Natural killer cell treated with Interleukin-12 subunit alpha and Interleukin-12 subunit beta and Interleukin-15 and Interleukin-18, amount 100 ng/mL, for 72 hours (primary cell): ENCODE results near the gene PRIM2. TPM values are rescaled to one million over a fixed set of nuclear protein-coding genes. Genes with fewer than 3 reads are reported as not detected.
"Not testable (repeated sequence)": the region's sequence is repeated elsewhere in the genome, so short reads cannot be mapped to it uniquely, and the experiment has no call there.

ENCODE experiments used
- ATAC-seq, 2 donors: fragments of 150-1000 bp; cut with Tn5 transposase in 1 of 2; sonication (Bioruptor Pico), chemical (Tn5 transposase) in 1 of 2; 2 replicates each; pipeline ENCODE4 v1.10.0; 2021
- DNase-seq: peaks from one replicate; pipeline ENCODE4 v3.0.0; 2022; ENCODE audit warnings: low spot score
- H3K27ac Mint-ChIP-seq, 2 donors: 1 replicate in 1 of 2; 2 replicates in 1 of 2; pipeline ENCODE4 v1.8.0; 2022; ENCODE audit warnings: mixed read lengths in 2 of 2, mild to moderate bottlenecking in 1 of 2, moderate library complexity in 1 of 2
- H3K27me3 Mint-ChIP-seq, 2 donors: 1 replicate in 1 of 2; 2 replicates in 1 of 2; pipeline ENCODE4 v1.8.0; 2022; ENCODE audit warnings: mixed read lengths in 2 of 2
- H3K36me3 Mint-ChIP-seq: one replicate; pipeline ENCODE4 v1.8.0; 2022; ENCODE audit warnings: mixed read lengths
- H3K4me1 Mint-ChIP-seq, 2 donors: 1 replicate in 1 of 2; 2 replicates in 1 of 2; pipeline ENCODE4 v1.8.0; 2022; ENCODE audit warnings: low read depth in 2 of 2, mixed read lengths in 2 of 2, mild to moderate bottlenecking in 1 of 2
- H3K4me3 Mint-ChIP-seq: one replicate; pipeline ENCODE4 v1.8.0; 2022; ENCODE audit warnings: mixed read lengths
- H3K9me3 Mint-ChIP-seq: 2 replicates; pipeline ENCODE4 v1.8.0; 2022; ENCODE audit warnings: mixed read lengths
- total RNA-seq, 2 donors: library from RNA; stranded (reverse); gene quantifications; one replicate each; pipeline ENCODE4 v1.2.3, GENCODE V29; 2022

PRIM2 gene, protein sequence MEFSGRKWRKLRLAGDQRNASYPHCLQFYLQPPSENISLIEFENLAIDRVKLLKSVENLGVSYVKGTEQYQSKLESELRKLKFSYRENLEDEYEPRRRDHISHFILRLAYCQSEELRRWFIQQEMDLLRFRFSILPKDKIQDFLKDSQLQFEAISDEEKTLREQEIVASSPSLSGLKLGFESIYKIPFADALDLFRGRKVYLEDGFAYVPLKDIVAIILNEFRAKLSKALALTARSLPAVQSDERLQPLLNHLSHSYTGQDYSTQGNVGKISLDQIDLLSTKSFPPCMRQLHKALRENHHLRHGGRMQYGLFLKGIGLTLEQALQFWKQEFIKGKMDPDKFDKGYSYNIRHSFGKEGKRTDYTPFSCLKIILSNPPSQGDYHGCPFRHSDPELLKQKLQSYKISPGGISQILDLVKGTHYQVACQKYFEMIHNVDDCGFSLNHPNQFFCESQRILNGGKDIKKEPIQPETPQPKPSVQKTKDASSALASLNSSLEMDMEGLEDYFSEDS
- total RNA-seq: 10 to 100 TPM; 29.1 to 57.3 TPM

GRCh38 chr6:57317060-57317943 is at the start of gene PRIM2:
TSS of gene PRIM2 (plus strand) at chr6:57317630. CDS start at chr6:57318446, 816 bp downstream.
- Mint-ChIP-seq H3K27ac (peak within 1 kb of the TSS; percentile 72 to 95), H3K4me1 (peaks cover 25 to 41% of the 10 kb centered on the region in 2 donors), H3K9me3 (no peaks in the 10 kb centered on the region), H3K27me3 (peaks cover 9% of the 10 kb centered on the region in 2 donors), H3K4me3 (peak within 1 kb of the TSS; percentile 92), H3K36me3 (peaks cover 38% of the 10 kb centered on the region)
- ATAC-seq (peak; percentile 95 to 97), DNase-seq (peak; percentile 91)

DNA sequence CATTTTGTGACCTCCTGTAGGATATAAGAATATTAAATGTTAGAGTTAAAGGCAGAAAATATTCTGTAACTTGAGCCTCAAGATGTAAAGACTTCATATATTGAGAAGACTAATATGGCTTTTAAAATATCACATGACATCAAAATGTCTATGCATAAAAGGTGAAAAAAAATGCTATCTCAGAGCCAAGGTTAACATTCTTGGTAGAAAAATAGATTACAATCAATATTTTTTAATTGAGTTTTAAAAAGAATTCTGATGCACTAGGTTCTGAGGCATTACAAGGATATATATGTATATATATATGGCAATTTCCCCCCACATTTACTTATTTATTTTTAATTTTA is 49.2 kb upstream of the PRIM2 start:
- H3K4me3 Mint-ChIP-seq: no peak overlapping the region
- peaks cover 11 to 19% of the 10 kb centered on the region in 2 donors for H3K27me3 Mint-ChIP-seq
- ATAC-seq (no peak), DNase-seq (no peak)
- H3K27ac Mint-ChIP-seq: no peak overlapping the region
- no peaks in the 10 kb centered on the region for H3K36me3 Mint-ChIP-seq
- no peaks in the 10 kb centered on the region for H3K4me1 Mint-ChIP-seq
- no peaks in the 10 kb centered on the region for H3K9me3 Mint-ChIP-seq

GRCh38 chr6:57274113-57274824 is 43.2 kb upstream of the PRIM2 start:
- not testable (repeated sequence) for ATAC-seq, H3K36me3 Mint-ChIP-seq, H3K4me1 Mint-ChIP-seq, H3K9me3 Mint-ChIP-seq, H3K4me3 Mint-ChIP-seq, DNase-seq, H3K27ac Mint-ChIP-seq
- peaks cover 18 to 37% of the 10 kb centered on the region in 2 donors for H3K27me3 Mint-ChIP-seq

DNA sequence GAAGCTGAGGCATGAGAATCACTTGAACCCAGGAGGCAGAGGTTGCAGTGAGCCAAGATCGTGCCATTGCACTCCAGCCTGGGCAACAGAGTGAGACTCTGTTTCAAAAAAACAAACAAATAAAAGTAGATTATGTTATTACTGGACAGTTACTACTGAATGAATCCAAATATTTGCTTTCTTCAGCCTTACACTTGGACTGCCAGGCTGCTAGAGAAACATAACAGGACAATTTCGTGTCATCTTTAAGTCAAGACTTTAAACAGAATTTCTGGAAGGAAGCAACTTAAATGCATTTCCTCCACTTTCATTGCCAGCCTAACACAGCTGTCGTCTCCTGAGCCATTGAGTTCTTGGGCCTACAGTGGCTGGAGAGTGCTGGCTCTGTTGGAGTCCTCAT is 42.0 kb upstream of the PRIM2 start:
- no peak overlapping the region for H3K4me3 Mint-ChIP-seq
- H3K27me3 Mint-ChIP-seq: peaks cover 24 to 44% of the 10 kb centered on the region in 2 donors
- no peaks in the 10 kb centered on the region for H3K9me3 Mint-ChIP-seq
- ATAC-seq (no peak), DNase-seq (no peak)
- no peaks in the 10 kb centered on the region for H3K36me3 Mint-ChIP-seq
- no peak overlapping the region for H3K27ac Mint-ChIP-seq
- H3K4me1 Mint-ChIP-seq: no peaks in the 10 kb centered on the region

DNA sequence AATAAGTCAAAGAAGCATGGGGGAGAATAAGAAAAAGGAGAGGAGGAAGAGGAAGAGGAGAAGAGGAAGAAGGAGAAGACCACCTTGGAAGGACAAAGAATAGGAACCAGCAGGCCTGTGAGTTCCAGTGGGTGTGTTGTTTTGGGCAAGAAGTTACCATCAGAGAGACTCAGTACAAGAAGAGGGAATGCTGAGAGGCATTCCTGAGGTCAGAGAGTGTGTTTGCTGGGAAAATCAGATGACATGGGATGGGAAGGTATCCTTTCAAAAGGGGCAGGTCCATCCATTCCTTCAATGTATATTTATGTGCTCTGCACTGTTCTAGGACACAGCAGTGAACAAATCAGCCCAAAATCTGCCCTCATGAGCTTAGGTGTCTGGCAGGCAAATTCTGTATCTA is 40.5 kb upstream of the PRIM2 start:
- Mint-ChIP-seq H3K27me3 (peaks cover 19 to 38% of the 10 kb centered on the region in 2 donors), H3K9me3 (no peaks in the 10 kb centered on the region), H3K4me3 (no peak overlapping the region), H3K36me3 (no peaks in the 10 kb centered on the region), H3K27ac (no peak overlapping the region), H3K4me1 (no peaks in the 10 kb centered on the region)
- ATAC-seq: no peak
- no peak for DNase-seq

DNA sequence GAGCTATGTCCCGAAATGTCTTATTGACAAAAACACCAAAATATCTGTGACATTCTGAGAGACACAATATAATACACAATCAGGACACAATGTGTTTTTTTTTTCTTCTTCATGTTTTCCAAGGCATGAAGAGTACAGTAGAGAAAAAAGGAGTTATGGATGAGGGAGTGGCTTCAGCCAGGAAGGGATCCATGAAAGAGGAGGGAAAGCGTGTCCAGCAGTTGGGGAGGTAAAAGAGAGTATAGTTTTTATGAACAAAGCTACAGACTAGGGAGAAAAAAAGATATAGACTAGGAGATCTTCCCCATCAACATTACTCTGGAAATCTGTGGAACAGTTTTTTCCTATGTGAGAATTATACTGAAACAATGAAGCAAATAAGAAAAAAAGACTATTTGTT is 38.9 kb upstream of the PRIM2 start:
- H3K36me3 Mint-ChIP-seq: no peaks in the 10 kb centered on the region
- no peak overlapping the region for H3K4me3 Mint-ChIP-seq
- DNase-seq (no peak), ATAC-seq (no peak)
- no peaks in the 10 kb centered on the region for H3K4me1 Mint-ChIP-seq
- no peaks in the 10 kb centered on the region for H3K9me3 Mint-ChIP-seq
- H3K27me3 Mint-ChIP-seq: peaks cover 13 to 22% of the 10 kb centered on the region in 2 donors
- H3K27ac Mint-ChIP-seq: no peak overlapping the region

DNA sequence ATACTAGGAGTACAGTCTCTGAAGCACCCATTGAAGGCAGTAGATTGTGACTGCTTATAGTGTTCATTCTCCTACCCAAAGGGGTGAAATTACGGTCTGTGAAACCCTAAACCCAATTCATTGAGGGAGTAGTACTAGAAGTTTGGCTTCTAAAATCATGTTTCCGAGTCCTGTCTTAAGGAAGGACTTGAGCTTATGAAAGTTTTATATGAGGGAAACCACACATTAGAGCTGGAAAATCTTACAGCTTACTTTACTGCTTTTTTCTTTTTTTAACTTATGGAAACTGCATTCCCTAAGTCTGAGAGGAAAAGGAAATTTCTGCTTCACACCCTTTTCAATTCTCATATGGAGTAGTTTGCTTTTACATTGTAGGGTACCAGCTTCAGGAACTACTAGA is 38.4 kb upstream of the PRIM2 start:
- no peak for ATAC-seq
- Mint-ChIP-seq H3K27me3 (peaks cover 13 to 20% of the 10 kb centered on the region in 2 donors), H3K4me1 (no peaks in the 10 kb centered on the region), H3K9me3 (no peaks in the 10 kb centered on the region), H3K36me3 (no peaks in the 10 kb centered on the region), H3K4me3 (no peak overlapping the region), H3K27ac (no peak overlapping the region)
- no peak for DNase-seq

GRCh38 chr6:57283106-57283505 is 34.3 kb upstream of the PRIM2 start:
- no peaks in the 10 kb centered on the region for H3K4me1 Mint-ChIP-seq
- DNase-seq (no peak), ATAC-seq (no peak)
- no peaks in the 10 kb centered on the region for H3K36me3 Mint-ChIP-seq
- no peak overlapping the region for H3K4me3 Mint-ChIP-seq
- no peak overlapping the region for H3K27ac Mint-ChIP-seq
- peaks cover 24 to 26% of the 10 kb centered on the region in 2 donors for H3K27me3 Mint-ChIP-seq
- peaks cover 4% of the 10 kb centered on the region for H3K9me3 Mint-ChIP-seq

DNA sequence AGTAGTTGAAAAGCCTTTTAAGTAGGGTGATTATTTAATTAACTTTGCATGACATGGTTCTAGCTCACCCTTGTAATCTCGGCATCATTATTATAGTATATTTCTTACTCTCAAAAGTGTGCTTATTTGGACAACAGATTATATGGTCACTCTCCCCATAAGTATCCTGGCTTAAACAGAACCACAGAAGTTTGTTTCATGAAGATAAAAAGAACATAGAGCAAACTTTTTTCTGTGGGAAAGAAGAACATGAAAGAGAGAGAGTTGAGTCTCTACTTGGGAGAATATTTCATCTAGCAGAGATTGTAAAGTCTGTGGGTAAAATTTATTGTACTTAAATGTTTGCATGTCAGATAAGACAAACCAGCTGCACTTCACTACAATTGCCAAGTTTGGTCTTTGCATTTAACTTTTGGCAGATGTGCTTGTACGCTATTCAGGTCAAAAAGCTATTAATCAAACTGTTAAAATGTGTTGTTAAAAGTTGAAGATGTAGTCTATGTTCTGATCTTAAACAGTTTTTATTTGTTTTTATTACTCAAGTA is 33.4 kb upstream of the PRIM2 start:
- no peak for DNase-seq
- no peaks in the 10 kb centered on the region for H3K36me3 Mint-ChIP-seq
- H3K9me3 Mint-ChIP-seq: peaks cover 4% of the 10 kb centered on the region
- ATAC-seq: no peak
- no peaks in the 10 kb centered on the region for H3K4me1 Mint-ChIP-seq
- no peak overlapping the region for H3K4me3 Mint-ChIP-seq
- H3K27me3 Mint-ChIP-seq: peaks cover 23 to 30% of the 10 kb centered on the region in 2 donors
- H3K27ac Mint-ChIP-seq: no peak overlapping the region

GRCh38 chr6:57288136-57288535 is 29.3 kb upstream of the PRIM2 start:
- peaks cover 33 to 37% of the 10 kb centered on the region in 2 donors for H3K27me3 Mint-ChIP-seq
- not testable (repeated sequence) for ATAC-seq, H3K9me3 Mint-ChIP-seq, H3K4me3 Mint-ChIP-seq, H3K27ac Mint-ChIP-seq, DNase-seq, H3K36me3 Mint-ChIP-seq, H3K4me1 Mint-ChIP-seq

DNA sequence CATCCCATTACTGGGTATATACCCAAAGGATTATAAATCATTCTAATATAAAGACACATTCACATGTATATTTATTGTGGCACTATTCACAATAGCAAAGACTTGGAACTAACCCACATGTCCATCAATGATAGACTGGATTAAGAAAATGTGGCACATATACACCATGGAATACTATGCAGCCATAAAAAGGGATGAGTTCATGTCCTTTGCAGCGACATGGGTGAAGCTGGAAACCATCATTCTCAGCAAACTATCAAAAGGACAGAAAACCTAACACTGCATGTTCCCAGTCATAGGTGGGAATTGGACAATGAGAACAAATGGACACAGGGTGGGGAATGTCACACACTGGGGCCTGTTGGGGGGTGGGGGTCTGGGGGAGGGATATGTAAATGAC is 24.0 kb upstream of the PRIM2 start:
- H3K4me3 Mint-ChIP-seq, H3K4me1 Mint-ChIP-seq, H3K27ac Mint-ChIP-seq, H3K9me3 Mint-ChIP-seq, DNase-seq, ATAC-seq, H3K36me3 Mint-ChIP-seq: not testable (repeated sequence)
- peaks cover 23 to 34% of the 10 kb centered on the region in 2 donors for H3K27me3 Mint-ChIP-seq

DNA sequence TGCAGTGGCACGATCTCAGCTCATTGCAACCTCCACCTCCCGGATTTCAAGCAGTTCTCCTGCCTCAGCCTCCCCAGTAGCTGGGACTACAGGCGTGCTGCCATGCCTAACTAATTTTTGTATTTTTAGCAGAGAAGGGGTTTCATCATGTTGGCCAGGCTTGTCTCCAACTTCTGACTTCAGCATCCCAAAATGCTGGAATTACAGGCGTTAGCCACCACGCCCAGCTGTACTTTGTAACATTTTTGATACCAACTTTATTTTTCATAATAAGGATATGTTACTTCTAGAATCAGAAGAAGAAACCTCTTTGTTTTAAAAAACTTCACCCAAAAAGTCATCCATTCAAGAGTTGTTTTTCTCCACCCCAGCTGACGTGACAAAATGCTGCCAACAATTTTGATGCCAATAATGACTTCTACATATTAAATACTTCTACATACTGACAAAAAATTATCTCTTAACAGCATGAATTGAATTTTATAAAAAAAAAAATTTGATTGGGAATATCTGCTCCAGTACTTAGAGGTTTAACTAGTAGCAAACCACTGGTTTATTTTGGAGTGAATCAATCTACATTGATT is 22.5 kb upstream of the PRIM2 start:
- no peaks in the 10 kb centered on the region for H3K4me1 Mint-ChIP-seq

DNA sequence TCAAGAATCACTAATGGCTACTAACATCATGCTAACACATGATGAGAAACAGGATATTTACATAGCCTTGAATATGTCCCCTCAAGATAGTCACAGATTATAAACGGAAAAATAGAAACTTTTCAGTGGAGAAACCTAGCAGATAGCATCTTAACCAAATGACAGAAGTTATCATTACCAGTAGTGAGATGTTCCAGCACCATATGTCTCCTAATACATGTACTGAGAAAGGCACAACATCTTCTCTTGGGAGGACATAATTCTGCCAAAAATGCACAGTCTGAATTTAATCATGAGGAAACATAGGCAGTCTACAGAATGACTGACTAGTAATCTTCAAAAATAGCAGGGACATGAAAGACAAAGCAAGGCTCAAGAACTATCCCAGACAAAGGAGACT is 19.9 kb upstream of the PRIM2 start:
- ATAC-seq (no peak), DNase-seq (no peak)
- Mint-ChIP-seq H3K4me1 (no peaks in the 10 kb centered on the region), H3K27me3 (peaks cover 5 to 23% of the 10 kb centered on the region in 2 donors), H3K4me3 (no peak overlapping the region), H3K27ac (no peak overlapping the region), H3K9me3 (no peaks in the 10 kb centered on the region), H3K36me3 (no peaks in the 10 kb centered on the region)

More for the DNA sequence above, 22.5 kb upstream of the PRIM2 start:
- Mint-ChIP-seq H3K27ac (no peak overlapping the region), H3K27me3 (peaks cover 17 to 34% of the 10 kb centered on the region in 2 donors), H3K36me3 (no peaks in the 10 kb centered on the region), H3K4me3 (no peak overlapping the region), H3K9me3 (no peaks in the 10 kb centered on the region)
- DNase-seq (no peak), ATAC-seq (no peak)
